ENCODE measurements around the gene CELSR2.
A peak's percentile ranks its signal among the peaks of the same experiment; 100 is the strongest.

The CELSR2 gene

DNA sequence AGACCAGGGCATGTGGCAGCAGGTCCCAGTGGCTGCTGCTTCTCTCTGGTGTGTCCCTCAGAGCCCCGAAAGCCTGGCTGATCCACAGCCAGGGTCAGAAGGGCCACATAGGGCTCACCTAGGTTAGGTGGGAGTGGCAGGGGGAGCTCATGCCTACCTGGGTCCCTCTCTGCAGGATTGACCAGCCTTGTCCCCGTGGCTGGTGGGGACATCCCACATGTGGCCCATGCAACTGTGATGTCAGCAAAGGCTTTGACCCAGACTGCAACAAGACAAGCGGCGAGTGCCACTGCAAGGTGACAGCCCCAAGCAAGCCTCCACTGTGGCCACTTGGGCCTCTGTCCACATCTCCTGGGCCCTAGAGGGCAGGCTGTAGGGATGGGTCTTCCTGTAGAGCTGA is 15.7 kb downstream of the CELSR2 start:
- no peak for DNase-seq

DNA sequence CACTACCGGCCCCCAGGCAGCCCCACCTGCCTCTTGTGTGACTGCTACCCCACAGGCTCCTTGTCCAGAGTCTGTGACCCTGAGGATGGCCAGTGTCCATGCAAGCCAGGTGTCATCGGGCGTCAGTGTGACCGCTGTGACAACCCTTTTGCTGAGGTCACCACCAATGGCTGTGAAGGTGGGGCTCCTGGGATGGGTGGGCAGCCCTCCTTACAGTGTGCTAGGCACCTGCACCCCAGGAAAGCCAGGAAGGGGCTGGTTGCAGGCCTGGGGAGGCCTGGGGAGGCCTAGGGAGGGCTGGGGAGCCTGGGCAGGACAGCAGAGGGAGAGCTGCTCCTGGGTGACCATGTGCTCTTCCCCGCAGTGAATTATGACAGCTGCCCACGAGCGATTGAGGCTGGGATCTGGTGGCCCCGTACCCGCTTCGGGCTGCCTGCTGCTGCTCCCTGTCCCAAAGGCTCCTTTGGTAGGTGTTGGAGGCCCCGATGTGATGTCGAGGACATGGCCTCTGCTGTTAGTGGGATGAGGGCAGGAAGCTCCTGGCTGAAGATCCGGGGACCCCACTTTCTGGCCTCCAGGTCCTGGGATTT is 16.5 kb downstream of the CELSR2 start:
- DNase-seq: no peak

DNA sequence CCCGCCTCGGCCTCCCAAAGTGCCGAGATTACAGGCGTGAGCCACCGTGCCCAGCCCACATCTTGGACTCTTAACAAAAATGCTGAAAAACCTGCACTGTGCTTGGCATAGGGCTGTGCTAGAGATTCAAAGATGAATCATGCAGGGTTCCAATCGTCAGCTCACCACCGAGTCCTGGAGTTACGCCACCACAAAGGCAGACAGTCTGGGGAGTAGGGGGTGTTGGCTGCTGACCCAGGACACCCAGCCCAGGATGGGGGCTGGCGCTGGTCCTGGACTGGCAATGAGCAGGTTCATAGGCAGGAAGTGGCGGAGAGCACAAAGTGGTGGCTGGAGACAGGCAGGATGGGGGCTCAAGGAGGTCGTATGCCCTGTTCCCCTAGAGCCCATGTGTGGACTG is 17.6 kb downstream of the CELSR2 start:
- DNase-seq: no peak

DNA sequence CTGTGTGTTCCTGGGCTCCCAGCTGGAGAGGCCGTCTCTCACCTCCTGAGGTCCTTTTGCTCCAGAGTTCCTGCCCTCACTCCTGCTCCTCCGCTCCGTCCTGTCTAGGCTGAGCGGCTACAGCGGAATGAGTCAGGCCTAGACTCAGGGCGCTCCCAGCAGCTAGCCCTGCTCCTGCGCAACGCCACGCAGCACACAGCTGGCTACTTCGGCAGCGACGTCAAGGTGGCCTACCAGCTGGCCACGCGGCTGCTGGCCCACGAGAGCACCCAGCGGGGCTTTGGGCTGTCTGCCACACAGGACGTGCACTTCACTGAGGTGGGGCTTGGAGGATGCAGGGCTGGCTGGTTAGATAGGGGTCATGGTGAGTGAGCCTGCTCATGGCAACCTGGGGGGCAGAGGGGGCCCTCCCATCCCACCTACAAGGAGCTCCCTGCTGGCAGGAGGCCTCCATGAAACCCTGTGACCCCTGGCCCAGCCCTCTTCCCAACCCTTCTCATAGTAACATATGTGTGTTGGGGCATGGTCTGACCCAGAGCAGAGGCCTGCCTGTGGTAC is 18.5 kb downstream of the CELSR2 start:
- no peak for DNase-seq

DNA sequence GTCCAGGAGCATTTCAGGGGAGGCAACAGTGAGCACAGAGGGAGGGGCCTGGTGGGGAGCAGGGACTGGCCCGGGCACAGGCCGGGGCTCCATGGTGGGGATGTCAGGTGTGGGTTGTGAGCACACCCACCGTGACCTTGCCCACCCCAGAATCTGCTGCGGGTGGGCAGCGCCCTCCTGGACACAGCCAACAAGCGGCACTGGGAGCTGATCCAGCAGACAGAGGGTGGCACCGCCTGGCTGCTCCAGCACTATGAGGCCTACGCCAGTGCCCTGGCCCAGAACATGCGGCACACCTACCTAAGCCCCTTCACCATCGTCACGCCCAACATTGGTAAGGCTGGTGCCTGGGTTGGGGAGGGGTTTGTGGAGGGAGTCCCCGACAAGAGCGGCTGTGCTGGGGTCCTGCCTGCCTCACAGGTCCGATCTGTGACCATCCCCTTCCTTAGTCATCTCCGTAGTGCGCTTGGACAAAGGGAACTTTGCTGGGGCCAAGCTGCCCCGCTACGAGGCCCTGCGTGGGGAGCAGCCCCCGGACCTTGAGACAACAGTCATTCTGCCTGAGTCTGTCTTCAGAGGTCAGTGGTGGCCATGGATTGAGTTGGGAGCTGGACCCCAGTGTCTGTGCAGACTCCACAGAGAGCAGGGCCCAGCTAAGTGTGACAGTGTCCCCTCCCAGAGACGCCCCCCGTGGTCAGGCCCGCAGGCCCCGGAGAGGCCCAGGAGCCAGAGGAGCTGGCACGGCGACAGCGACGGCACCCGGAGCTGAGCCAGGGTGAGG is 19.3 kb downstream of the CELSR2 start:
- DNase-seq: no peak

DNA sequence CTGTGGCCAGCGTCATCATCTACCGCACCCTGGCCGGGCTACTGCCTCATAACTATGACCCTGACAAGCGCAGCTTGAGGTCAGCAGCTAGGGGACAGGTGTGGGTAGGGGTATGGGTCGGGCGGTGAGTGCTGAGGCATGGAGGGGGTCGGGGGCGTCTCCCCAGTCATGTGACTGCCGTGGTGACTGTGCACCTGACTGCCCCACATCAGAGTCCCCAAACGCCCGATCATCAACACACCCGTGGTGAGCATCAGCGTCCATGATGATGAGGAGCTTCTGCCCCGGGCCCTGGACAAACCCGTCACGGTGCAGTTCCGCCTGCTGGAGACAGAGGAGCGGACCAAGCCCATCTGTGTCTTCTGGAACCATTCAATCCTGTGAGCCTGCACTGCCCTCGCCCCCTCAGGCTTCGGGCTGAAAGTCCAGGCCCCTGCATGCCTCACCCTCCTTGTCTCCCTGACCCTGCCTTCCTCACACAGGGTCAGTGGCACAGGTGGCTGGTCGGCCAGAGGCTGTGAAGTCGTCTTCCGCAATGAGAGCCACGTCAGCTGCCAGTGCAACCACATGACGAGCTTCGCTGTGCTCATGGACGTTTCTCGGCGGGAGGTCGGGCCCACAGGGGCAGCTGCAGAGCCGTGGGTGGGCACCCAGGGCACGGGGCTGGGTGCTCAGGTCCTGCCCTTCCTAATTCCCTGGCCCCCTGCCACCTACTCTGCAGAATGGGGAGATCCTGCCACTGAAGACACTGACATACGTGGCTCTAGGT is 20.1 kb downstream of the CELSR2 start:
- no peak for DNase-seq

DNA sequence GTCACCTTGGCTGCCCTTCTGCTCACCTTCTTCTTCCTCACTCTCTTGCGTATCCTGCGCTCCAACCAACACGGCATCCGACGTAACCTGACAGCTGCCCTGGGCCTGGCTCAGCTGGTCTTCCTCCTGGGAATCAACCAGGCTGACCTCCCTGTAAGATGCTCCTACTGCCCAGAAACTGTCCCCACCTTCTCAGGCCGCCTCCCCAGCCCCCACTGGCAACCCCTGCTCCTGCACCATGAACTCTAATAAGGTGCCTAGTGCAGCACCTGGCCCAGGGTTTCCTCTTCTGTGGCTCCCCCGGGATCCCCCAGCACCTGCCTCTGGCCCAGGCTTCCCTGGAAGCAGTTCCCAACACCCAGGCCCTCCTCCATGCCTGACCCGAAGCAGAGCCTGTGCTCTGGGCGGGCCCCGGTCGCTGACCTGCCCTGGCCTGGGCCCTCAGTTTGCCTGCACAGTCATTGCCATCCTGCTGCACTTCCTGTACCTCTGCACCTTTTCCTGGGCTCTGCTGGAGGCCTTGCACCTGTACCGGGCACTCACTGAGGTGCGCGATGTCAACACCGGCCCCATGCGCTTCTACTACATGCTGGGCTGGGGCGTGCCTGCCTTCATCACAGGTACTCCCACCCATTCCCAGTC is 20.8 kb downstream of the CELSR2 start:
- no peak for DNase-seq

DNA sequence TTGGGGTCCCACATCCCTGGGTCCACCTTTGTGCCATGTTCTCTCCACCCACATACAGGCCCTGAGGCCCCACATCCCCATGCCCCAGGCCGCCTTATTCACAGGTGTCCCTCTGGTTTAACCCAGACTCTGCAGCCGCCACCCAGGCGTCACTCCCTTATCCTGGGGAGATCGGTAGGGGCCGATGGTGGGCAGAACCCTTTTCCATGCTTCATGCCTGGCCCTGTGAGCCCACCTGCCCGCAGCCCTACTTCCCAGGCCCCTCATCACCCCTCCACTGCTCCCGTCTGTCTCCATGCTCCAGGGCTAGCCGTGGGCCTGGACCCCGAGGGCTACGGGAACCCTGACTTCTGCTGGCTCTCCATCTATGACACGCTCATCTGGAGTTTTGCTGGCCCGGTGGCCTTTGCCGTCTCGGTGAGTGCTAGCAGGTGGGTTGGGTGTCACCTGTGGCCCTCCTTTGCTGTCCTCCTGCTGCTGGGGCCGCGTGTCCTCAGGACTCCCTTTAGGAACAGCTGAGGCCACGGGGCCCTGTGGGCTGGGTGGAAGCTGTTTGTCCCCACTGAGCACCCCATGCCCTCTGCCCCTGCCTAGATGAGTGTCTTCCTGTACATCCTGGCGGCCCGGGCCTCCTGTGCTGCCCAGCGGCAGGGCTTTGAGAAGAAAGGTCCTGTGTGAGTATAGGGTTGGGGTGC is 21.4 kb downstream of the CELSR2 start:
- no peak for DNase-seq

DNA sequence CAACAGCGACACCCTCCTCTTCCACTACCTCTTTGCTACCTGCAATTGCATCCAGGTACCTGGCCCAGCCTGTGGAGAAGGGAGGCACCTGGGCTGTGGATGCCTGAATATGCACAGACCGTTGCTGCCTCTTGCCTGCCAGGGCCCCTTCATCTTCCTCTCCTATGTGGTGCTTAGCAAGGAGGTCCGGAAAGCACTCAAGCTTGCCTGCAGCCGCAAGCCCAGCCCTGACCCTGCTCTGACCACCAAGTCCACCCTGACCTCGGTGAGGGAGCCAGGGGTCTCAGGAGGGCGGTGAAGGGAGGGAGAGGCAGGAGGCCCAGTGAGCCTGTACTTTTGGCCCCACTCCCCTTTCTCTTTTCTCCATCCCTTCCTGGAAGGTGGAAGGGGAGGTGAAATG is 22.1 kb downstream of the CELSR2 start:
- no peak for DNase-seq

DNA sequence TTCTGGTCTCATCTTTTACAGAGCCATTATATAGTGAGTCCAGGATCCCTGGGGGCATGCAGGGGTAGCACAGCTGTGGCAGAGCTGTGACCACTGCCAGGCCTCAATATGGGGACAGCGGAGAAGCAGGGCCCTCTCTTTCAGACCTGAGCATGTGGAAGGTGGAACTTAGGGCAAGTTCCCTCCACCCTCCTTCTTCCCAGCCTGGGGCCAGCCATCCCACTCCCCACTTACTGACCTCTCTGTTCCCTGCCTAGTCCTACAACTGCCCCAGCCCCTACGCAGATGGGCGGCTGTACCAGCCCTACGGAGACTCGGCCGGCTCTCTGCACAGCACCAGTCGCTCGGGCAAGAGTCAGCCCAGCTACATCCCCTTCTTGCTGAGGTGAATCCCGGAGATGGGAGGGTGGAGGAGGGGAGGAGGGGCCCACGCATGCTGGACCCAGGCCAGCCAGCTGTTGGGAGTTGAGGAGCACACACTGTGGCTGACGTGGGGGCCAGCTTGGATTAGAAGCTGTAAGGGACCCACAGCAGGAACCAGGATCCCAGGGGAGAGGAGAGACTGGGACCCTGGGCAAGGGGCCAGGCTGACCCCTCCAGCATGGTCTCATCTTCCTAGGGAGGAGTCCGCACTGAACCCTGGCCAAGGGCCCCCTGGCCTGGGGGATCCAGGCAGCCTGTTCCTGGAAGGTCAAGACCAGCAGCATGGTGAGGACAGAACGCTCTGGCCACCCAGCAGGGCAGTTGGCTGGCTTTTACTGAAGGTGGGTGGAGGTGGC is 22.9 kb downstream of the CELSR2 start:
- DNase-seq: no peak

DNA sequence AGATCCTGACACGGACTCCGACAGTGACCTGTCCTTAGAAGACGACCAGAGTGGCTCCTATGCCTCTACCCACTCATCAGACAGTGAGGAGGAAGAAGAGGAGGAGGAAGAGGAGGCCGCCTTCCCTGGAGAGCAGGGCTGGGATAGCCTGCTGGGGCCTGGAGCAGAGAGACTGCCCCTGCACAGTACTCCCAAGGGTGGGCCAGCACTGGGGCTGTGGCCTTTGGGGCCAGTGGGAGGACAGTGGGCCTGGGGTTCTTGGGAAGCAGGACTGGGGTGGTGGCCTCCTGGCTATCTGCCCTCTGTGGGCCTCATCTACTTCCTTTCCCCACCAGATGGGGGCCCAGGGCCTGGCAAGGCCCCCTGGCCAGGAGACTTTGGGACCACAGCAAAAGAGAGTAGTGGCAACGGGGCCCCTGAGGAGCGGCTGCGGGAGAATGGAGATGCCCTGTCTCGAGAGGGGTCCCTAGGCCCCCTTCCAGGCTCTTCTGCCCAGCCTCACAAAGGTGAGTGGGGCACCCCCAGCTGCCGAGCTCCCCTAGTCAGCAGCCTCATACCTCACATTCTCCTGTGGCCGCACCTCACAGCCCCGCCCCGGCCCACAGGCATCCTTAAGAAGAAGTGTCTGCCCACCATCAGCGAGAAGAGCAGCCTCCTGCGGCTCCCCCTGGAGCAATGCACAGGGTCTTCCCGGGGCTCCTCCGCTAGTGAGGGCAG is 23.6 kb downstream of the CELSR2 start:
- DNase-seq: no peak

DNA sequence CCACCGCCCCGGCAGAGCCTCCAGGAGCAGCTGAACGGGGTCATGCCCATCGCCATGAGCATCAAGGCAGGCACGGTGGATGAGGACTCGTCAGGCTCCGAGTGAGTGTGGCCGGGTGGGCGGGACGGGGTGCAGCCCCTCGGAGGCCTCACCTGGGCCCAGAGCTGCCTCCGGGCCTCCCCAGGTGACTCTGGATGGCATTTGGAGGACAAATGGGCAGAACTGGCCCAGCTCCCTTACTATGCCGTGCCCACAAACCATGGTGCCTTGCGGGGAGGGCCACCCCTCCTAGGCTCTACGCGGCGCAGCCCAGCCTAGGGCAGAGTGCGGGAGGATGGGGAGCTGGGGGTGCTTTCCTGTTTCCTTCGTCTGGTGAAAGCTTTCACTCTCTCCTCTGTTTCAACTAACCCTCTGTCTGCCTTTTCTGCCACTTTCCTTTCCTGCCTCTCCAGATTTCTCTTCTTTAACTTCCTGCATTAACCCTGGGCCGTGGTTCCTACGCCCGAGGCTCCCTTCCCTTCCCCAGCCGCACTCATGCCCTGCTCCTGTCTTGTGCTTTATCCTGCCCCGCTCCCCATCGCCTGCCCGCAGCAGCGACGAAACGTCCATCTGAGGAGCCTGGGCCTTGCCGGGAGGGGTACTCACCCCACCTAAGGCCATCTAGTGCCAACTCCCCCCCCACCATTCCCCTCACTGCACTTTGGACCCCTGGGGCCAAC is 24.4 kb downstream of the CELSR2 start:
- DNase-seq: peak in 1 of 2 experiments; percentile 19

DNA sequence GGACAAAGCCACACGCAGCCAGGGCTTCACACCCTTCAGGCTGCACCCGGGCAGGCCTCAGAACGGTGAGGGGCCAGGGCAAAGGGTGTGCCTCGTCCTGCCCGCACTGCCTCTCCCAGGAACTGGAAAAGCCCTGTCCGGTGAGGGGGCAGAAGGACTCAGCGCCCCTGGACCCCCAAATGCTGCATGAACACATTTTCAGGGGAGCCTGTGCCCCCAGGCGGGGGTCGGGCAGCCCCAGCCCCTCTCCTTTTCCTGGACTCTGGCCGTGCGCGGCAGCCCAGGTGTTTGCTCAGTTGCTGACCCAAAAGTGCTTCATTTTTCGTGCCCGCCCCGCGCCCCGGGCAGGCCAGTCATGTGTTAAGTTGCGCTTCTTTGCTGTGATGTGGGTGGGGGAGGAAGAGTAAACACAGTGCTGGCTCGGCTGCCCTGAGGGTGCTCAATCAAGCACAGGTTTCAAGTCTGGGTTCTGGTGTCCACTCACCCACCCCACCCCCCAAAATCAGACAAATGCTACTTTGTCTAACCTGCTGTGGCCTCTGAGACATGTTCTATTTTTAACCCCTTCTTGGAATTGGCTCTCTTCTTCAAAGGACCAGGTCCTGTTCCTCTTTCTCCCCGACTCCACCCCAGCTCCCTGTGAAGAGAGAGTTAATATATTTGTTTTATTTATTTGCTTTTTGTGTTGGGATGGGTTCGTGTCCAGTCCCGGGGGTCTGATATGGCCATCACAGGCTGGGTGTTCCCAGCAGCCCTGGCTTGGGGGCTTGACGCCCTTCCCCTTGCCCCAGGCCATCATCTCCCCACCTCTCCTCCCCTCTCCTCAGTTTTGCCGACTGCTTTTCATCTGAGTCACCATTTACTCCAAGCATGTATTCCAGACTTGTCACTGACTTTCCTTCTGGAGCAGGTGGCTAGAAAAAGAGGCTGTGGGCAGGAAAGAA is 25.5 kb downstream of the CELSR2 start:
- peak; percentile 74 to 90 for DNase-seq

DNA sequence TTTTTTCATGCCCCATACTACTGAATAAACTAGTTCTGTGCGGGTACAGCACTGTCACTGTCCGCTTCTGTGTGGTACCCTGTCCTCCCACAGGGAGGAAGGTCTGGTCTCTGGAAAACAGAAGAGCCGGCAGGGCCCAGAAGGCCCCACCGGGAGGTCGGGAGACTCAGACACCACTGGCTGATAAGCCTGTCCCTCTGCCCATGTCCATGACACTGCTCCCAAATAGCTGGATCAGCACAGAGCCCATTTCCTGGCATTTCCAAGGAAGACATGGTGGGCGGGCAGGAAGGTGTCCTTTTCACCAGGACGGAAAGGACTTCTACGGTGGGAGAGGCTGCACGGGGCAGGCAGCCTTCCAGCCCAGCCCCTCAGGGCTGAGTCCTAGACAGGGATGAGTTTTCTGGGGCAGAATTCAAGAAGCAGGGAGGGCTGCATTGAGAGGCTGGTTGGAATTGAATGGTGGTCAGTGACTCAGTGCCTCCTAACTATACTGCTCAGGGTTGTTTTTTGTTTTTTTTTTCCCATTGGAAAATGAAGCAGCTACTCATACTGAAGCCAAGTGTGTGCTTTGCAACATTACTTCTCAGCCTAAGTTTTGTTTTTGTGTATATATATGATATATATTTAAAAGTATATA is 26.5 kb downstream of the CELSR2 start:
- peak in 1 of 2 experiments; percentile 24 for DNase-seq

DNA sequence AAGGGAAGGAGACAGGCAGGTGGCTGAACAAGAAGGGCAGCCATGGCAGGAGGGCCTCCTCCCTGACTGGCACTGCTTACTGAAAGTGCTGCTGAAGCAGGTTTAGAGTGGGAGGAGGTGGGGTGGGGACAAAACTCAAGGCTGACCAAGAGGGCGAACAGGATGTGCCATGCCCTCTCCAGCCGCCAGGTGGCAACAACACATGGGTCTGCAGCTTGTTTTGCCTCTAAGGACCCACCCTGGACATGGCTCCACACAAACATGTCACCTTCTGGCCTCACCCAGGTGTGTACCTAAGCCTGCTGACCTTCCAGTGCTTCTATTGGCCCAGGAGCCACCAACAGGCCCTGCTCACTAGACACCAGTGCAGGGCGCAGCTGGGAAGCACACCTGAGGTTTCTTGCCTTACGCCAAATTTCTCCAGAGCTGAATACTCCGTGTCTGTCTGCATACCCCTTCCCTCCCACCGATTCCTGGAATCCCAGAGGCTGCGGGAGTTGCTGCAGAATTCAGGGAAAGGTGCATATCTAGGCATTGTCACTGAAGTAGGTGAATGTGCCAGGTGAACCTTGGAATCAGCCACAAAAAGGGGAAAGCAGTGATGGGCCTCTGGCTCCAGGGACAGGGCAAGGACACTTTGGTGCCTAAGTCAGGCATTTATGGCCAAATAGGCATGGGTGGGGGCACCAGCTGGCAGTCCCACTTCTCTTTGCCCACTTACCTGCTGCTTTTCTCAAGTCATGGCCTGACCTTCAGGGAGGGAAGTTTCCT is 28.3 kb downstream of the CELSR2 start:
- peak; percentile 53 to 82 for DNase-seq

DNA sequence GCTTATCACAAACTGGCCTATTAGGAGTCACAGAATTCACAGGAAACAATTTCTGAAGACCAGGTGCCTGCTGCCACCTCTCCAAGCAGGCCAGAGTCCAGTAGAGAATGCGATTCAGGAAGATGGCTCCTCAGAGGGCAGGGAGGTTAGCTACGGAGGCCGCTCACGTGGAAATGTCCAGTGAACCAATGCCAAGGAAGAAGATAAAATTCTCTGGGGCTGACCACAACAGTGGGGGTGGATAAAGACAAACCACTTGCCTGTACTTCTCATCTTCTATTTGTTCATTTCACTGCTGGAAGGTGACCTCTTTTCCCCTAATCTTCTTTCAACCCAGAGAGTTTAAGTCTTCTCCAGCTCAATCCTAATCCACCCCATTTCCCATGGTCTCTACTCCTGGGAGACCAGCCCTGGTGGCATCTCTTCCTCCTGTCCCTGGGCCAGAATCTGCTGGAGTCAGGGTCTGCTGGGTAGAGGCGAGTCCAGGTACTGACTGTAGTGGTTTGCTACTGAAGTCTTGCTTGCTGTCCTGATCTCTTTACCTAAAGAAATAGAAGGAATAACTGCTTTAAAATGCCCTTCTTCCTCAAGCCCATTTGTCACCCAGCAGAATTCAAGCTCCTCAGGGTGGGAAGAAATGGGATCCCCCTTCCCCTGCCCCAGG is 30.4 kb downstream of the CELSR2 start:
- no peak for DNase-seq

DNA sequence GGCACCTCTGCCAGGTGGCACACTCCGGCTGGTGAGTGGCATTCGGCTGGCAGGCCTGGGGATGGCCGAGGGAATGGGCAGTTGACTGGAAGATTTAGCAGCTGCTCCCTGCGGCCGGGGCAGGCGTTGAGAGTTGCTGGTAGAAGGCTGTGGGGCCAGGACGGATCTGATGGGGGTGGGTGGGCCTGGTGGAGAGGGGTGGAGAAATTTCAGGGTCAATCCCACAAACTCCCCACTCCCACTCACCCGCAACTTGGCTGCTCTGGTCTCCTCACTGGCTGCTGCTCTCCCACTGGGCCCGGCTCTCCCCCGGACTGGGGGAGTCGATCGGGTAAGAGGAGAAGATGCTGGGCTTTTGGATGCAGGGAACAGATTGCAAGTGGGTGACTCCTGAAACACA is 31.5 kb downstream of the CELSR2 start:
- DNase-seq: no peak

Data from NCI-H526 (cell line).